Epithelial cell of proximal tubule (primary cell): ENCODE measurements around the gene CNOT9. TPM values are rescaled to one million over a fixed set of nuclear protein-coding genes. Genes with fewer than 3 reads are reported as not detected.

Source experiments
- DNase-seq: peaks from one replicate; pipeline ENCODE4 v3.0.0-alpha.2; 2011; ENCODE audit warnings: low read depth
- H3K4me3 ChIP-seq: 2 replicates; pipeline ENCODE4 v1.5.1; 2011; ENCODE audit warnings: low read depth, mild to moderate bottlenecking, low read length
- CTCF ChIP-seq: conservative IDR thresholded peaks from 2 replicates; pipeline ENCODE4 v1.5.1; 2012; ENCODE audit warnings: low read depth, mild to moderate bottlenecking, low read length
- total RNA-seq: library from RNA; depleted of rRNA; stranded (reverse); fragments of >200 nt; gene quantifications from 2 replicates; pipeline ENCODE4 v1.2.3, GENCODE V29; 2015

Gene CNOT9
- total RNA-seq, 1 donor from 2014 or later = 56.8 TPM

DNA sequence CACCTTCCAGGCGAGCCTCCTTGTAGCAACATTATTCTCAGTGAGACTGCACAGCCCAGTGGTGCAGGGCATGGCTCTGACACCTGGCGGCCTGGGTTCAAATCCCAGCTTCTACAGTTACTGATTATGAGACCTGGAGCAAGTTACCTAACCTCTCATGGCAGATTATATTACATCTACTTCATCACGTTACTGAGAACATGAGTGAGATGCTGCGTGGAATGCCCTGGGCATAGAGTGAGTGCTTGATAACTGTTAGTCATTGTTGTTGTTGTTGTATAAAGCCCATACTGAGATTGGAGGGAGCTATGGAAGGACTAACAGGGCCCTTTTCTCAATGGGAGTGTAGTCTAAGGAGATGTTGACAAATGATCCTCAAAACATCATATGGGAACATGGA lies 57.7 kb downstream of the CNOT9 start:
- H3K4me3 ChIP-seq = no peak overlapping the region
- no peak for DNase-seq
- no peak for TF ChIP-seq CTCF

DNA sequence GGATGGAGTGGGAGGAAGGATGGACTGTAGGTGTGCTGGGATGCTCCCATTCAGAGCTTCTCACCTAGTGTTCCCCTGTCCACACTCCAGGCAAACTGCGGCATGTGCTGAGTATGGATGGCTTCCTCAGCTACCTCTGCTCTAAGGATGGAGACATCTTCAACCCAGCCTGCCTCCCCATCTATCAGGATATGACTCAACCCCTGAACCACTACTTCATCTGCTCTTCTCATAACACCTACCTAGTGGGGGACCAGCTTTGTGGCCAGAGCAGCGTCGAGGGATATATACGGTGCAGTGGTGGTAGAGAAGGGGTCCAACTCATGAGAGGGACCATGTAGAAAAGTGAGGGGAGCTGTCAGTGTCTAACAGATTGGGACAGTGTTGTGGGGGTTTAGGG lies 59.3 kb downstream of the CNOT9 start:
- no peak for DNase-seq
- no peak for TF ChIP-seq CTCF
- no peak overlapping the region for H3K4me3 ChIP-seq

DNA sequence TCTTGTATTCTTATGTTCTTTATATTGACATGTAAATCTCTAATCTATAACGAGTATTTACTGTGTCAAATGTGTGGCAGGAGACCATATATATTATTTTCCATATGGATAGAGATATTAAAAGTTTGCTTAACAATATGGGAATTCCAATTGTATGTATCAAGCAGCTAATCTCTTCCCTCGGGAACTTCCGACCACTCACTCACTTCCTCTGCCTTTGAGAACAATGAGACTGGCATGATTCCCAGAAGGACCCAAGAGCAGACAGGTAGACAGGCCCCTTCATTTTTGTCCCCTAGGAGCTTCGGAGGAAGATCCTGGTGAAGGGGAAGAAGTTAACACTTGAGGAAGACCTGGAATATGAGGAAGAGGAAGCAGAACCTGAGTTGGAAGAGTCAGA lies 63.2 kb downstream of the CNOT9 start:
- no peak for DNase-seq
- H3K4me3 ChIP-seq = no peak overlapping the region
- TF ChIP-seq CTCF = no peak

- no peak for DNase-seq
- TF ChIP-seq CTCF = no peak
- H3K4me3 ChIP-seq = no peak overlapping the region
Measured at GRCh38 chr2:218635719-218636118, 67.1 kb downstream of the CNOT9 start.

GRCh38 chr2:218638372-218638771 lies 69.7 kb downstream of the CNOT9 start:
- DNase-seq = no peak
- H3K4me3 ChIP-seq = no peak overlapping the region
- no peak for TF ChIP-seq CTCF

- H3K4me3 ChIP-seq = no peak overlapping the region
- no peak for DNase-seq
- no peak for TF ChIP-seq CTCF
Measured at GRCh38 chr2:218642121-218642656, 73.5 kb downstream of the CNOT9 start.

DNA sequence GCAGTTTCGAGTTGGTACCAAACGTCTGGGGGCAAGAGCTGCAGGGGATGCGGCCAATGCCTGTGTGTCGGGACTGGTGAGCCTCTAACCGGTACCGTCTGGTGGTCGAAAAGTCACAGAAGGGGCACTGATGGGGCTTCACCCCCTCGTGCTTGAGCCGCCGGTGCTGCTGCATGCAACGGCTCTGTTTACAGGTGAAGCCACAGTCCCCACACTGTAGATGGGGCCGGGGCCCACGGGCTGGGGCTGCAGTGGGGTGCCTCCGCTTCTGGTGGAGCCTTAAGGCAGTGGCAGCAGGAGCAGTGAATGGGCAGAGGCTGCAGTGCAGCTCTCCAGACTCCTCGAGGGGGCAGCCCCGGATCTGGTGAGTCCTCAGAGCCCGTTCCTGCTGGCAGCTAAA lies 74.1 kb downstream of the CNOT9 start:
- DNase-seq = no peak
- H3K4me3 ChIP-seq = no peak overlapping the region
- TF ChIP-seq CTCF = no peak
